HUES6 (cell line): Measurements from ENCODE around the gene SEL1L.
"Not testable (repeated sequence)": the region's sequence is repeated elsewhere in the genome, so short reads cannot be mapped to it uniquely, and the experiment has no call there.

Experiments used
- H3K27ac ChIP-seq: 2 replicates; pipeline ENCODE4 v1.7.0; 2013; ENCODE audit warnings: low read depth, mild to moderate bottlenecking, low read length, inconsistent platforms
- H3K27me3 ChIP-seq: 2 replicates; pipeline ENCODE4 v1.6.1; 2013; ENCODE audit warnings: low read length; ENCODE audit not compliant: control insufficient read depth, insufficient read depth
- H3K36me3 ChIP-seq: 2 replicates; pipeline ENCODE4 v1.6.1; 2013; ENCODE audit warnings: low read length; ENCODE audit not compliant: control insufficient read depth, insufficient read depth
- H3K4me1 ChIP-seq: 2 replicates; pipeline ENCODE4 v1.6.1; 2013; ENCODE audit warnings: low read length; ENCODE audit not compliant: control insufficient read depth, insufficient read depth
- H3K4me3 ChIP-seq: 2 replicates; pipeline ENCODE4 v1.5.1; 2013; ENCODE audit warnings: low read depth, low read length
- H3K9ac ChIP-seq: one replicate; pipeline ENCODE4 v1.6.1; 2013; ENCODE audit warnings: mild to moderate bottlenecking, low read length
- H3K9me3 ChIP-seq: 2 replicates; pipeline ENCODE4 v1.6.1; 2013; ENCODE audit warnings: low read depth, low read length; ENCODE audit not compliant: control insufficient read depth, insufficient read depth

SEL1L gene

GRCh38 chr14:81555684-81556083 lies 22.0 kb upstream of the SEL1L start:
- Histone ChIP-seq H3K4me1 (no peaks in the 10 kb centered on the region), H3K4me3 (no peak overlapping the region), H3K9me3 (no peaks in the 10 kb centered on the region)

GRCh38 chr14:81555051-81555450 lies 21.4 kb upstream of the SEL1L start:
- Histone ChIP-seq H3K9ac (no peak overlapping the region), H3K9me3 (no peaks in the 10 kb centered on the region), H3K4me3 (no peak overlapping the region), H3K36me3 (no peaks in the 10 kb centered on the region), H3K27ac (no peak overlapping the region), H3K4me1 (no peaks in the 10 kb centered on the region), H3K27me3 (no peaks in the 10 kb centered on the region)

More at GRCh38 chr14:81555684-81556083, 22.0 kb upstream of the SEL1L start:
- Histone ChIP-seq H3K27ac (no peak overlapping the region), H3K36me3 (no peaks in the 10 kb centered on the region), H3K27me3 (no peaks in the 10 kb centered on the region), H3K9ac (no peak overlapping the region)

GRCh38 chr14:81551471-81551870 lies 17.8 kb upstream of the SEL1L start:
- H3K36me3 ChIP-seq: no peaks in the 10 kb centered on the region
- no peak overlapping the region for H3K27ac ChIP-seq
- H3K4me3 ChIP-seq: no peak overlapping the region
- H3K9ac ChIP-seq: no peak overlapping the region
- H3K27me3 ChIP-seq: no peaks in the 10 kb centered on the region
- H3K9me3 ChIP-seq: no peaks in the 10 kb centered on the region
- no peaks in the 10 kb centered on the region for H3K4me1 ChIP-seq

- no peak overlapping the region for H3K4me3 ChIP-seq
- H3K27ac ChIP-seq: no peak overlapping the region
- no peak overlapping the region for H3K9ac ChIP-seq
- H3K4me1 ChIP-seq: no peaks in the 10 kb centered on the region
- no peaks in the 10 kb centered on the region for H3K27me3 ChIP-seq
- H3K36me3 ChIP-seq: no peaks in the 10 kb centered on the region
- H3K9me3 ChIP-seq: no peaks in the 10 kb centered on the region
Observed at GRCh38 chr14:81550001-81550637, 16.5 kb upstream of the SEL1L start.

- not testable (repeated sequence) for H3K9ac ChIP-seq, H3K4me3 ChIP-seq, H3K4me1 ChIP-seq, H3K27ac ChIP-seq, H3K36me3 ChIP-seq, H3K27me3 ChIP-seq
- peaks cover 30% of the 10 kb centered on the region for H3K9me3 ChIP-seq
Observed at GRCh38 chr14:81541206-81541605, 7.6 kb upstream of the SEL1L start.

- Histone ChIP-seq H3K4me1 (no peaks in the 10 kb centered on the region), H3K9me3 (peaks cover 30% of the 10 kb centered on the region), H3K27me3 (no peaks in the 10 kb centered on the region), H3K36me3 (no peaks in the 10 kb centered on the region), H3K27ac (no peak overlapping the region), H3K4me3 (no peak overlapping the region), H3K9ac (no peak overlapping the region)
Observed at GRCh38 chr14:81537193-81537592, 3.5 kb upstream of the SEL1L start.

GRCh38 chr14:81536241-81536771 lies 2.7 kb upstream of the SEL1L start:
- Histone ChIP-seq H3K4me3 (no peak overlapping the region), H3K9ac (no peak overlapping the region), H3K27ac (no peak overlapping the region), H3K27me3 (no peaks in the 10 kb centered on the region), H3K9me3 (peaks cover 30% of the 10 kb centered on the region), H3K4me1 (no peaks in the 10 kb centered on the region), H3K36me3 (no peaks in the 10 kb centered on the region)

- H3K27ac ChIP-seq: no peak overlapping the region
Observed at GRCh38 chr14:81535396-81536164, 1.9 kb upstream of the SEL1L start.

GRCh38 chr14:81534510-81535074 lies 939 bp upstream of the SEL1L start:
- Histone ChIP-seq H3K36me3 (no peaks in the 10 kb centered on the region), H3K9me3 (peaks cover 25% of the 10 kb centered on the region), H3K27ac (no peak overlapping the region), H3K9ac (no peak overlapping the region), H3K4me1 (no peaks in the 10 kb centered on the region), H3K27me3 (no peaks in the 10 kb centered on the region), H3K4me3 (peak overlapping the region; percentile 22; the same call in 1 of the 2 replicates)

More at GRCh38 chr14:81535396-81536164, 1.9 kb upstream of the SEL1L start:
- Histone ChIP-seq H3K36me3 (no peaks in the 10 kb centered on the region), H3K27me3 (no peaks in the 10 kb centered on the region), H3K9me3 (peaks cover 30% of the 10 kb centered on the region), H3K4me1 (no peaks in the 10 kb centered on the region), H3K4me3 (no peak overlapping the region), H3K9ac (no peak overlapping the region)

- H3K4me3 ChIP-seq: peak overlapping the region; percentile 97
- H3K9me3 ChIP-seq: peaks cover 16% of the 10 kb centered on the region
- no peaks in the 10 kb centered on the region for H3K4me1 ChIP-seq
- H3K27me3 ChIP-seq: no peaks in the 10 kb centered on the region
- no peaks in the 10 kb centered on the region for H3K36me3 ChIP-seq
- peak overlapping the region; percentile 75 for H3K9ac ChIP-seq
- H3K27ac ChIP-seq: no peak overlapping the region
Observed at GRCh38 chr14:81533212-81533535, 479 bp downstream of the SEL1L start.

- Histone ChIP-seq H3K9ac (no peak overlapping the region), H3K36me3 (peaks cover 17% of the 10 kb centered on the region), H3K27ac (no peak overlapping the region), H3K27me3 (no peaks in the 10 kb centered on the region), H3K4me1 (no peaks in the 10 kb centered on the region), H3K4me3 (no peak overlapping the region), H3K9me3 (no peaks in the 10 kb centered on the region)
Observed at GRCh38 chr14:81529391-81529790, 4.3 kb downstream of the SEL1L start.
